ENCODE data around the gene MED12L.
"Not testable (repeated sequence)": the region's sequence is repeated elsewhere in the genome, so short reads cannot be mapped to it uniquely, and the experiment has no call there.

MED12L gene, protein sequence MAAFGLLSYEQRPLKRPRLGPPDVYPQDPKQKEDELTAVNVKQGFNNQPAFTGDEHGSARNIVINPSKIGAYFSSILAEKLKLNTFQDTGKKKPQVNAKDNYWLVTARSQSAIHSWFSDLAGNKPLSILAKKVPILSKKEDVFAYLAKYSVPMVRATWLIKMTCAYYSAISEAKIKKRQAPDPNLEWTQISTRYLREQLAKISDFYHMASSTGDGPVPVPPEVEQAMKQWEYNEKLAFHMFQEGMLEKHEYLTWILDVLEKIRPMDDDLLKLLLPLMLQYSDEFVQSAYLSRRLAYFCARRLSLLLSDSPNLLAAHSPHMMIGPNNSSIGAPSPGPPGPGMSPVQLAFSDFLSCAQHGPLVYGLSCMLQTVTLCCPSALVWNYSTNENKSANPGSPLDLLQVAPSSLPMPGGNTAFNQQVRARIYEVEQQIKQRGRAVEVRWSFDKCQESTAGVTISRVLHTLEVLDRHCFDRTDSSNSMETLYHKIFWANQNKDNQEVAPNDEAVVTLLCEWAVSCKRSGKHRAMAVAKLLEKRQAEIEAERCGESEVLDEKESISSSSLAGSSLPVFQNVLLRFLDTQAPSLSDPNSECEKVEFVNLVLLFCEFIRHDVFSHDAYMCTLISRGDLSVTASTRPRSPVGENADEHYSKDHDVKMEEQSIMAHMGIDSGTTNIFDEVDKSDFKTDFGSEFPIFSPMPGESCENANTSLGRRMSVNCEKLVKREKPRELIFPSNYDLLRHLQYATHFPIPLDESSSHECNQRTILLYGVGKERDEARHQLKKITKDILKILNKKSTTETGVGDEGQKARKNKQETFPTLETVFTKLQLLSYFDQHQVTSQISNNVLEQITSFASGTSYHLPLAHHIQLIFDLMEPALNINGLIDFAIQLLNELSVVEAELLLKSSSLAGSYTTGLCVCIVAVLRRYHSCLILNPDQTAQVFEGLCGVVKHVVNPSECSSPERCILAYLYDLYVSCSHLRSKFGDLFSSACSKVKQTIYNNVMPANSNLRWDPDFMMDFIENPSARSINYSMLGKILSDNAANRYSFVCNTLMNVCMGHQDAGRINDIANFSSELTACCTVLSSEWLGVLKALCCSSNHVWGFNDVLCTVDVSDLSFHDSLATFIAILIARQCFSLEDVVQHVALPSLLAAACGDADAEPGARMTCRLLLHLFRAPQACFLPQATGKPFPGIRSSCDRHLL (N-terminal part only)

DNA sequence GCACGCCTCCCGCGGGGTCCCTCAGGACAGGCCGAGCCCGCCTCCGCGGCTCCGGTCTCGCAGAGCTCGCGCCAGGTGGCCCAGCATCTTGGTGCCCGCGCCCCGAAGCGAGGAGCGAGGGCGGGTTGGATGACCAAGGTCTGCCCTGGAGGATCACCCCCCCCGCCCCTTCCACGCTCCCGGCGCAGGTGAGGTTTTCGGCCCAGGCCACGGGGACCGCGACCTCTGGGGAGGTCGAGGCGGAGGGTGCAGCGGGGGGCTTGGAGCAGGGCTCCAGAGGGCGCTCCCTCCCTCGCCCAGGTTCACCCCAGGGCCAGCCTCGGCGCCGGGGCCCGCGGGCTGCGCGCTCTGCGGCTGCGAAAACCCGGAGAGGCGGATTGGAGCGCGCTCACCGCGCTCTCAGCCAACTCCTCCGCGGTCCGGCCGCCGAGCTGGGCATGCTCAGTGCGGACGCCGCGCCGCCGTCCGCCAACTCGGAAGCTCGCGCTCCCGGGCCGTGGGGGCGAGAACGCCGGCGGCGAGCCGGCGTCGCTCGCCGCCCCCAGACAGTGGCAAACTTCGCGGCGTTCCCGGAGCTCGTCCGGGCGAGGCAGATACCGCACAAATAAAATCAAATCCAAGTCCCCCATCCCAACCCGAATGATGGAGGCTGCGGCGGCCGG lies at the start of gene MED12L:
Gene MED12L (plus strand): TSS at position 438 of the 662 bp plus-strand sequence. CDS start 1,263 bp downstream, outside the sequence.
- DNase-seq: peak; percentile 47

DNA sequence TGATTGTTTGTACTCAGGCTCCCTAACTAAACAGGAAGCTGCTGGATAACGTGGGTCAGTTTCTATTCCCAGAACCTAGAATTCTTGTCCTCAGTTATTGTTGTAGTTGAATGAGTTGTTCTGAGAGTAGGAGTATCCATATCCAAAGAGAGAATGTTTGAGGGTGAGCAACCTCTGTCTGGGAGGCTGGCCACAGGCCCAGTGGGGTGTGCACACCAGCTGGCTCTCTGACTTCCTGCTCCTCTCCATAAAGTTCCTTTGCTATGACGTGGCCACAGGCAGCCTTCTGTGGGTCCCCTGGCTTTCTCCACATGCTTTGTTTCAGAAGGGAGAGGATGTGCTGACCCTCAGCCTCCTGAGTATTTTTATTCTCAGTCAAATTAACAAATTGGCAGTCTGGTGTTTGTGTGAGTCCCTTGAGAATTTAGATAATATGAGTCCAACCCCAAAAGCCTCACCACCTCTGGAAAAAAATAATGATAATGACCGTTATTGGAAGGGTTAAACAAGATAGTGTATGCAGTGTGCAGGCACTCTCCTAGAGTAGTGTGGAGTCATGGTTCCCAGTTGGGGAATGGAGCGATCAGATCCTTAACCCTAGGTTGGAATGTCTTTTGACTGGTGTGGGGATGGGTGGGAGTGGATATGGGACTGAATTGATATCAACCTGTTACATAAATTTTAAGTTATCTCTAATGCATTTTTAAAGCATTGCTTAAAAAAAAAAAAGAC lies 47.6 kb upstream of the MED12L start:
- DNase-seq: no peak

DNA sequence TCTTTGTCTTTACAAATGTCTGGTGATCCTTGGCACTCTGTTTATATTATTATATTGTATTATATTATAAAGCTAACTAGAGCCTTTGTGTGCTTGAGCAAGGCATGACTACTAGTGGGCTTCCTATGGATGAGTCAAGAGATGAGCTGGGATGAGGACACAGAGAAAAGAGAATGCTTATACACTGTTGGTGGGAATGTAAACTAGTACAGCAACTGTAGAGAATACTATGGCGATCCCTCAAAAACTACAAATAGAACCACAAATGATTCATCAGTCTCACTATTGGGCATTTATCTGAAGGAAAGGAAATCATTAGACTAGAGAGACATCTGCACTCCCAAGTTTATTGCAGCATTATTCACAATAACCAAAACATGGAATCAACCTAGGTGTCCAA lies 40.8 kb upstream of the MED12L start:
- DNase-seq: no peak

DNA sequence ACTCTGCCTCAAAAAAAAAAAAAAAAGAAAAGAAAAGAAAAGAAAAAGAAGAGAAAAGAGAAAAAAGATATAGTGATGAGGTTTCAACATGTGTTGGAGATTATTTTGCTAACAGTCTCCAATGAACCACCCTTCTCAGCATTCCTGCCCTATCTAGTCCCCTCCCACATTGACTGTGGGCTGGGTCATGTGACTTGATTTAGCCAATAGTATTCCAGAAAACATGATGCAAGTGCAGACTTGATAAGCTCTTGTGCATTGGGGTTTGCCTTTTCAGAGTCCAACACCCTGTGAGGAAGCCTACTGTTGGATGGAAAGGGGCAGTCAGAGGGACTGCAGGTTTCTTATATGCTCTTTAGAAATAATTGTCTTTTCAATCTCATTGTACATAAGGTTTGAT lies 37.8 kb upstream of the MED12L start:
- no peak for DNase-seq

DNA sequence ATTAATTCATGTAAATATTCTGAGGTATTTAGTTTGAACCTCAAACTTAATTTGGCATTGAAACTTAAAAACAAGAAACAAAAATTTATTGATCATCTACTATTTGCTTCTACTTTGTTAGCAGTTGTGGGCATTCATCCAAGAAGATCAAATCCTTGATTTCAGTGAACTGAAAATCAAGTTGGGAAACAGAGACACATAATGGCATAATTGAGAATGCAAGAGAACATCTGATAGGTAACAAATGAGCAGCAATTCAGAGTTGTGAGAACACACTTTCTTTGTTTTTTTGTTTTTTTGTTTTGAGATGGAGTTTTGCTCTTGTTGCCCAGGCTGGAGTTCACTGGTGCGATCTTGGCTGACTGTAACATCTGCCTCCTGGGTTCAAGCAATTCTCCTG lies 33.9 kb upstream of the MED12L start:
- DNase-seq: no peak

DNA sequence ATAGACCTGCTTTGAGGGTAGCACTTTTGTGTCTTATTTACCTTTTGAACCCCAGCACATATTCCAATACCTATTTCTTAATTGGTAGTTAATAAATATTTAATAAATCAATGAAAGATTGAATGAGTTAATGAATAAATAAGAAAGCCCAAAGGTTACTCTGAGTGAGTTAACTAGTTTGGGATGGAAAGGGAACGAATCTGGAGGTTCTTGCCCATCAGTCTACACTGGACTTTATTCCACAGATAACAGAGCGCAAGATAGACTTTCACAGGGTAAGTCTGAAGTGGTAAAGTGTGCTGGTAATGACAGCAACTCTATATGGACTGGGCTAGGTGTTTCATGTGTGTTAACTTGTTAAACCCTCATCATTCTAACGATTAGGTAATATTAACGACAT lies 33.1 kb upstream of the MED12L start:
- DNase-seq: no peak

DNA sequence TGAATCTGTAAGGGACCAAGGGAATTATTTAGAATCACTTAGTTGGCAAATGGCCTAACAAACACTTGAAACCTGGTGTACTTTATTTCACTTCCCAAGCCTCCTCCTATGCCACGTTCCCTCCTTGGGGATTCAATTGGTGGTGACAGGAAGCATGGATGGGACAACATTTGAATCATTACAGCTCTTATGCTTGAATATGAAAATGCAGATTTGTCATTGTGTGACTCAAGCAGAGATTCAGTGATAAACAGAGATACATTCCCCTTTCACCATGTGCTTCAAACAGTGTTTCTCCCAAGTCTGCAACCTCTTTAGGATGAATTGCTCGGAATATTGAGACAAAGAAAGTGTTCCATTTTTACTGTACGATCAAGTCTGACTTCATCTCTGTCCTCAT lies 32.7 kb upstream of the MED12L start:
- DNase-seq: no peak

DNA sequence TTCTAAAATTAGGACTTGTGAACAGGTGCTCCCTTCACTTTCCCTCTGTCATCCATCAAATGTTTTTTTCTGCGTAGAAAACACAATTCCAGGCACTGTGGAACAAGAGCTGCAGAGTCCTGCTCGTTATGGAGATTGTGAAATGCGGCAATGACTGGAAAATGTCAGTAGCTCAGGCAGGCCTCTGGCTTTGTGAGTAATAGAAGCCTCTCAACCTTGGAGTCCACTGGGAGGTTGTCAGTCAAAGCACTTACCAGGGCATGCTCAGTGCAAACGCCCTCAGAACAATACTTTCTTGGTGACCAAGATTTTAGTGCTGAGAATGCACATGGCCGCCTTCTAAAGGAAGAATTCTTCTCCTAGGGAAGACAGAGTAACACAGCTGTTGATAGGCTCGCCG lies 26.7 kb upstream of the MED12L start:
- DNase-seq: no peak

DNA sequence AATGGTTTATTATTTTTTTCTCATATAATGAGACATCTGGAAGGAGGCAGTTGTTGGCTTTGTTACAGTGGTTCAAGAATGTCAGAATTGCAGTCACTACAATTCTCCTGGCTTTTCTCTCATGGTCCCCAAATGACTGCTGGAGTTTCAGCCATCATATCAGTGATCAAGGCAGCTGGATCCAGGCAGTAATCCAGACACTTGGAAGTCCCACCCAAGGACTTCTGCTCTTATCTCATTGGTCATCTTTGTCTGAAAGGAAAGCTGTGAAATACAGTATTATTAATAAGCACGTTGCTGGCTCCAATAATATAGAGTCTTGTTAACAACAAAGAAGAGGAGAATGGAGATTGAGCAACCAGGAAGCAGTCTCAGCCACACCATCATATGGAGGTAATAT lies 22.9 kb upstream of the MED12L start:
- DNase-seq: no peak

DNA sequence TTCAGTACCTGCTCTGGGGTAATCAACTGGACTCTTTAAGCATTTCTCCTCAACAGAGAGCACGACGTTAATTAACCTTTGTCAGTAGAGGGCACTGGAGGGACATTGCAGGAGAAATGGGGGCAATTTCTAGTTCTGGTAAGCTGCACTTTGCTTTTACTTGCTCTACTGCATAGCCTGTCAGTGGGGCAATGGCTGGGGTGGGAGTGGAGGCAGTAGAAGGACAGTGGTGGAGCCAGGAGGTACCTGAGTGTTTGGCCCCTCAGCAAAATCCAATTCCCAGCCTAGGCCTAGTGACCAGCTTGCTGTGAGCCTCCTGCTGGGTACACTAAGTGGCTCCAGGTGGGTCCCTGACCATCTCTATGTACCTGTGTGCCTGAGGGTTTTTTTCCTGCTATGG lies 18.3 kb upstream of the MED12L start:
- DNase-seq: no peak

DNA sequence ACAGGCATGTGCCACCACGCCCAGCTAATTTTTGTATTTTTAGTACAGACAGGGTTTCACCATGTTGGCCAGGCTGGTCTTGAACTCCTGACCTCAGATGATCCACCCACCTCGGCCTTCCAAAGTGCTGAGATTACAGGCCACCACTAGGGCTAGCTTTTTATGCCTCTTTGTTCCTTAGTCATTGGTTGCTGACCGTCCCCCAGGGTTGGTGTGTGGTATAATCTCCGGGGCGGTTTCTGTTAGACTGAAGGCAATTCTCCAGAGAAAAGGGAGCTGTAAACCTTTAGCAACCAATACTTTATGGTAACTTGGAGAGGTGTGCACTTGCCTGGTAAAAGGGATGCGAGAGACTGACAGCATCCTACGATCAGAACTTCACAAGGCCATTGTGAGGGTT lies 12.6 kb upstream of the MED12L start:
- DNase-seq: not testable (repeated sequence)

DNA sequence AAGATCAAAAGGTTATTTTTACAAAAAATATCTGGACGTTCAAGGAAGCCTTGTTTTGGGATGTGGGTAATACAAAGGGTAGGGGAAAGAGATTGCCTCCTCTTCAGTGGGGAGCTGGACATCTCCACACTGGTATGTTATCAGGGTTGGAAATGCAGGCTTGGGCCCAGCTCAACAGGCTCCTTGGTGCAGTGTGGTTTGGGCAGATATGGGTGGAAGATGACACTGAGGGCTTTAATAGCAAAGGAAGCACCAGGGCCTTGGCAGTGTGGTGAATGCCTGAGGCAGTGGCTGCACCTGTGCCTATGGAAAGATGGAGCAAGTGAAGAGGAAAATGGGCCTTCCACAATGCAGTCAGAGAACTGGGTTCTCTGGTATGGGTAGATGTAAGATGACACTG lies 11.2 kb upstream of the MED12L start:
- no peak for DNase-seq

DNA sequence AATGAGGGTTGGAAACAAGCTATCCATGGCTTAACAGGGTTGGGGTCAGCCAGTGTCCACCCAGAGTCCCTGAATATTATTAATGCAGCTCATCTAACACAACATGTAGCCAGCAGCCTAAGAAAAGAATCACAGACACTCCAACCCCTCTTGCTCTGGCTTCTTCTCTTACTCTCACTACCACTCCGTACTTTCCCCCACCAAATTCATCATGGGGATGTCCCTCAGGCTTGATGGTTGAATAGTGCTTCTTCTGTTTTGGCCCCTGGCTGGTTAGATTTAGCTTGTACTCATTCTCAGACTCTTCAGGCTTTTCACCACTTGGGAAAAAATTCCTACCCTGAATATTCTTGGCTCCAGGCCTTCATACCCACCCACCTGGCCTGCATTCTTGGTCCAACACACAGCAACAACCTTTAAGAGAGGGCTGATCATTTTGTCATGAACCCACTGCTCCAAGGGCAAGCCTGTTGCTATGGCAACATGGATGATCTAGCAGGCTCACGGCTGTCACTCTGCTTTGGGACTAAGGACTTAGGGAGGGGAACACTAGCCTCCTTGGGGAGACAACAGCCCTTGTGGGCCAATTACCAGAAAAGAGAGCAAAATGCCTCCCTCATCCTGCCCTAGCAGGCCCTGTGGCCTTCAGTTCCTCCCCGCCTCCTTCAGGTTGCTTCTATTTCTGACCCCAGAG lies 9.4 kb upstream of the MED12L start:
- no peak for DNase-seq

DNA sequence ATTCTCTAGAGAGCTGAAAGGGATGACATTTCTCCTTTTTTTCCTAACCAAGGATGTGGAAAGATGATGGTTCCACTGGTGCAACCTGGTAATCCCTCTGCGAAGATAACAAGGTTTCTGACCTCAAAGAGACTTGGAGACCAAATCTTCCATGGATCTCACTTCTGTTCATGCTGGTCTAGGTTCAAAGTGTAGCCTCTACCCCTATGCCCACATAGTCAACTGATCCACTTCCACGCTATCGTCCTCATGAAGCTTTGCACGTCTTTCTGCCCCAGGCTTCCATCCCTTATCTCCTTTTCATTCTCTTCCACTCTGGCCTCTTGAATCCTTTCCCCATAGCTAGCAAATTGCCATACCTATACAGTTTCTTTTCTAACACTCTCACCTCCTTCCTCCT lies 8.8 kb upstream of the MED12L start:
- DNase-seq: no peak

DNA sequence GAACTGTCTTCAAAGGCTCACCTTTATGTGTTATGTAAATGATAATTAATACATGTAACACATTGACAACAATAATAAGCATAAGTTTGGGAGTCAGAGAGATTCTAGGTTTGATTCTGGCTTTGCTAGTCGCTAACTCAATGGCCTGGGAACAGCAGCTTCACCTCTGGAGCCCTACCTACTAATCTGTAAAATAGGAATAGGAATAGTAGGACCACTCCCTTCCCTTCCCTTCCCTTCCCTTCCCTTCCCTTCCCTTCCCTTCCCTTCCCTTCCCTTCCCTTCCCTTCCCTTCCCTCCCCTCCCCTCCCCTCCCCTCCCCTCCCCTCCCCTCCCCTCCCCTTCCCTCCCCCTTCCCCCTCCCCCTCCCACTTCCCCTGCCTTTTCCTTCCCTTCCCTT lies 4.4 kb upstream of the MED12L start:
- DNase-seq: not testable (repeated sequence)

DNA sequence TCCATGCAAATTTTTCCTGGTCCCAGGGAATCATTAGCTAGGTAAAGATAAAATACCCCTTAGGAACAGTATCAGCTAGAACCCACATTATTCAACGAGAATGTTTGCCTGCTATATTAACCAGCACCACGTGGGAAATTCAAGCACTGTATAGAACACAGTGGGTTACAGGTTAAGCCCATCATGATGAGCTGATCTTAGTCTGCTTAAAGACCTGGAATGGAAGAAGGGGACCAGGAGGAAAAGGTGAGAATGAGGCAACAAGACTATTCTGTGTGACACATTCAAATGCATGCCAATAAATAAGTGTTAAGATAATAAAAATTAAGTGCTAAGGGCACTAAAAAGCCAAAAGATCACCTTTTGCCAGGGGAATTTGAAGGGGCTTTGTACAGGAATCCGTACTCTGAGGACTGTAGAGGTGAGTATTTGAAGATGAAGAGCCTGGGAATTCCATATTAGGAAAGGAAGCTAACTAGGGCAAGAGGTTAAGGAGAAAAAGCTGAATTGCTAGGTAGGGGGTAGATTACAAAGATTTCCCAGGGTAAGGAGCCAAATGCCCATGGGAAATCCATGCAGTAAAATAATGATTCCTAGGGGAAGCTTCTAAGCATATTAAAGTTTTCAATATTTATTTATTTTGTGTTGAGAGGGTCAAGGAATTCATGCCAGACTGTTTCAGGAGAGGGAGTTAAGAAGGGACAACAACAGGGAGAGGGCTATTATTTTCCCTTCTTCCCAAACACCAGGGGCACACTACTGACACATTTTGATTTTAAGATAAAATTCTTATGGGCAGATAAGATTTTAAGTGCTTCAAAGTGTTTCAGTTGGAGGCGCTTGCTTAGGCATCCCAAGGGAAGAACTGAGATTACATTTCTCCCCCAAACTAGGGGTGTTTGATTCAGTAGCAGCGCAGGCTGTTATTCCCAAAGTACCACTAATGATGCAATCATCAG lies 2.3 kb upstream of the MED12L start:
- DNase-seq: no peak

DNA sequence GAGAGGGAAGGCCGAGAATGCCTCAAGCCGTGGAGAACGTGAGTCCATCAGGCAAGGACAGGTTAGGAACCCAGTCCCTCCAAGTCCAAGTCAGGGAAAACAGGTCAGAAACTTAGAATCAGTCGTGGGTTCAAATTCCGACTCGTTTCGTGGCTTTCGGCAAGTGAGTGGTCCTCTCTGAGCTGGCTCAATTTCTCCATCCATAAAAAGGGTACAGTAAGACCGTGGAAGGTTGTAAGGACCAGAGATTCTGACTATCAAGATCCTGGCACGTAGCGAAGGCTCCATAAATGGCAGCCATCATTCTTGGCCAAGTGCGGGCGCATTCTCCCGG lies 604 bp upstream of the MED12L start:
- no peak for DNase-seq

DNA sequence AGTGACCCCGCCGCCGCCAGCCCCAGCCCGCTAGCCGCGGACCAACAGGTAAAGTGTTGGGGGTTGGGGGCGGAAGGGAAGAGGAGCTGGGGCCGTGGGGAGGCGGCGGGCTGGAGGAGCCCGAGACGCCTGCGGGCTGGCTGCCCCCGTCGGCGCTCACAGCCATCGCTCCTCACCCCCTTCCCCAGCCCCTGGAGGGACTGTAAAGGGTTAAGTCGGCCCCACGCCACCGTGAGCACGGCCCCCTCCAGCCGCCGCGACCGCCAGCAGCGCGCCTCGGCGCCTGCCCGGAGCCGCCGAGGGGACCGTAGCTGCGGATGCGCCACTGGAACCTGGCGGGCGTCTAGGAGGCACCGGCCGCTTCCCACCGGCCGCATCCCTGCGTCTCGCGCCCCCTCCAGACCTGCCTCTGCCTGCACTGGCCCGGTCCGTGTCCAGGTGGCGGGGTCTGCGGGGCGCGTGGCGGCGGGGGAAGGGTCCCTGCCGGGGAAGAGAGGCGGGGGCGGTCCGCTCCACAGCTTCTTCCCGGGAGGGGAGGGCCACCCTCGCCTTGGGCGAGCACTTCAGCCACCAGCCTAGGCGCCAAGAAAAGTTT lies 522 bp downstream of the MED12L start:
- peak; percentile 18 for DNase-seq

DNA sequence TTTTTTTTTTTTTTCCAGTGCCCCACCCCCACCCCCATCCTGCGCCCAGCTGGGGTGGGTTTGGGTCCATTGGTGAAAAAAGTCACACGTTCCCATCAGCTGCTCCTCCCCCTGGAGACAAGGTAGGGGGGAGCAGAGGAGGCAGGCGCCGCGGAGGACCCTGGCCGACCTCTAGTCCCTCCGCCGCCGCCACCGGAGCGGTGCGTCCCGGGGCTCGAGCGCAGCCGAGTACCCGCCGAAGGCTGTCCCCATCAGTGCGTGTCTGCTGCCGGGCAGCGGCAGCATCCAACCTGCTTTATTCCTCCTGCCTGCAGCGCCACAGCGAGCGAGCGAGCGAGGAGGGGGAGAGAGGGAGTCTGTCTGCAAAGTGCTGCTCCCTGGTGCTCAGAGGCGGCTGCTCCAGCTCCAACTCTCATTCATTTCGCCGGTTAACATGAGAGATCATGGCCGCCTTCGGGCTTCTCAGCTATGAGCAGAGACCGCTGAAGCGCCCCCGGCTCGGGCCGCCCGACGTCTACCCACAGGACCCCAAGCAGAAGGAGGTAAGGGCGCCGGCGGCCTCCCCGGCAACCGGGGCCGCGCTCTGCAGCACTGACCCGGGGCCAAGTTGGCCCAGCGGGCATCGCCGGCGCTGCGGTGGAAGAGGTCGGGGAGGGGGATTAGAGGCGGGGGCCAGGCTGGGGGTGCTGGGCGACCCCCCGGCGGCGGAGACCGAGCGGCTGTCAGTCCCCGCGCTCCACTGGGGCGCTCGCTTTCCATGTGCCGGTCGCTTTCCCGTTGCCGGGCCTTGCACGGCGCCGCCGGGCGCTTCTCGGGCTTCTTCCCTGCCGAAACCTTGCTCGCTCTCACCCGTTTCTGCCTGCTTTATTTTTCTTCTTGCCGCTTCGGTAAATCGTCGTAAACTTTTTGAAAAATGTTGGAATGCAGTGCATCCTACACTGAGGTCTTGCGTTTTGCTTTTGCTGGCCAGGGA lies 1.3 kb downstream of the MED12L start:
- DNase-seq: peak; percentile 68

Measured in activated CD8-positive, alpha-beta memory T cell treated with anti-CD3 and anti-CD28 coated beads, Interleukin-2, amount 50 U/mL, for 4 hours (primary cell).